ENCODE data around the gene SCN11A. TPM values are rescaled to one million over a fixed set of nuclear protein-coding genes. Genes with fewer than 3 reads are reported as not detected.

SCN11A gene
- total and polyA plus RNA-seq, 9 of the 15 experiments (the other 6 are each of a cell fraction or from before 2014, with no cell fraction given), result 0.01 to 0.05 (median 0.04) TPM; not detected in 6

- TF ChIP-seq FOXJ2 (tag; IDR thresholded peaks at IDR 0.05) (peak; percentile 54; the same call in 1 of the 2 replicates), GMEB1 (CRISPR knock-in tag; IDR thresholded peaks at IDR 0.05) (no peak), ZNF165 (CRISPR knock-in tag; IDR thresholded peaks at IDR 0.05; ENCODE audit: borderline replicate concordance) (0 out of 2 replicates have a peak, but pooled peaks have one; percentile 21), SAFB (IDR thresholded peaks at IDR 0.05; ENCODE audit: borderline replicate concordance, low read depth, low read length) (no peak), NKRF (IDR thresholded peaks at IDR 0.05; ENCODE audit: borderline replicate concordance) (no peak), ASH1L (IDR thresholded peaks at IDR 0.05; ENCODE audit: borderline replicate concordance, low read depth, partially characterized antibody) (no peak), POLR2H (tag; IDR thresholded peaks at IDR 0.05; ENCODE audit: low read depth) (no peak), RUNX1 (IDR thresholded peaks at IDR 0.05; ENCODE audit: low read depth) (no peak; the same call in 1 of the 2 replicates), MED1 (CRISPR knock-in tag; IDR thresholded peaks at IDR 0.05; ENCODE audit: borderline replicate concordance) (no peak)
- TF ChIP-seq, protein P1, sequence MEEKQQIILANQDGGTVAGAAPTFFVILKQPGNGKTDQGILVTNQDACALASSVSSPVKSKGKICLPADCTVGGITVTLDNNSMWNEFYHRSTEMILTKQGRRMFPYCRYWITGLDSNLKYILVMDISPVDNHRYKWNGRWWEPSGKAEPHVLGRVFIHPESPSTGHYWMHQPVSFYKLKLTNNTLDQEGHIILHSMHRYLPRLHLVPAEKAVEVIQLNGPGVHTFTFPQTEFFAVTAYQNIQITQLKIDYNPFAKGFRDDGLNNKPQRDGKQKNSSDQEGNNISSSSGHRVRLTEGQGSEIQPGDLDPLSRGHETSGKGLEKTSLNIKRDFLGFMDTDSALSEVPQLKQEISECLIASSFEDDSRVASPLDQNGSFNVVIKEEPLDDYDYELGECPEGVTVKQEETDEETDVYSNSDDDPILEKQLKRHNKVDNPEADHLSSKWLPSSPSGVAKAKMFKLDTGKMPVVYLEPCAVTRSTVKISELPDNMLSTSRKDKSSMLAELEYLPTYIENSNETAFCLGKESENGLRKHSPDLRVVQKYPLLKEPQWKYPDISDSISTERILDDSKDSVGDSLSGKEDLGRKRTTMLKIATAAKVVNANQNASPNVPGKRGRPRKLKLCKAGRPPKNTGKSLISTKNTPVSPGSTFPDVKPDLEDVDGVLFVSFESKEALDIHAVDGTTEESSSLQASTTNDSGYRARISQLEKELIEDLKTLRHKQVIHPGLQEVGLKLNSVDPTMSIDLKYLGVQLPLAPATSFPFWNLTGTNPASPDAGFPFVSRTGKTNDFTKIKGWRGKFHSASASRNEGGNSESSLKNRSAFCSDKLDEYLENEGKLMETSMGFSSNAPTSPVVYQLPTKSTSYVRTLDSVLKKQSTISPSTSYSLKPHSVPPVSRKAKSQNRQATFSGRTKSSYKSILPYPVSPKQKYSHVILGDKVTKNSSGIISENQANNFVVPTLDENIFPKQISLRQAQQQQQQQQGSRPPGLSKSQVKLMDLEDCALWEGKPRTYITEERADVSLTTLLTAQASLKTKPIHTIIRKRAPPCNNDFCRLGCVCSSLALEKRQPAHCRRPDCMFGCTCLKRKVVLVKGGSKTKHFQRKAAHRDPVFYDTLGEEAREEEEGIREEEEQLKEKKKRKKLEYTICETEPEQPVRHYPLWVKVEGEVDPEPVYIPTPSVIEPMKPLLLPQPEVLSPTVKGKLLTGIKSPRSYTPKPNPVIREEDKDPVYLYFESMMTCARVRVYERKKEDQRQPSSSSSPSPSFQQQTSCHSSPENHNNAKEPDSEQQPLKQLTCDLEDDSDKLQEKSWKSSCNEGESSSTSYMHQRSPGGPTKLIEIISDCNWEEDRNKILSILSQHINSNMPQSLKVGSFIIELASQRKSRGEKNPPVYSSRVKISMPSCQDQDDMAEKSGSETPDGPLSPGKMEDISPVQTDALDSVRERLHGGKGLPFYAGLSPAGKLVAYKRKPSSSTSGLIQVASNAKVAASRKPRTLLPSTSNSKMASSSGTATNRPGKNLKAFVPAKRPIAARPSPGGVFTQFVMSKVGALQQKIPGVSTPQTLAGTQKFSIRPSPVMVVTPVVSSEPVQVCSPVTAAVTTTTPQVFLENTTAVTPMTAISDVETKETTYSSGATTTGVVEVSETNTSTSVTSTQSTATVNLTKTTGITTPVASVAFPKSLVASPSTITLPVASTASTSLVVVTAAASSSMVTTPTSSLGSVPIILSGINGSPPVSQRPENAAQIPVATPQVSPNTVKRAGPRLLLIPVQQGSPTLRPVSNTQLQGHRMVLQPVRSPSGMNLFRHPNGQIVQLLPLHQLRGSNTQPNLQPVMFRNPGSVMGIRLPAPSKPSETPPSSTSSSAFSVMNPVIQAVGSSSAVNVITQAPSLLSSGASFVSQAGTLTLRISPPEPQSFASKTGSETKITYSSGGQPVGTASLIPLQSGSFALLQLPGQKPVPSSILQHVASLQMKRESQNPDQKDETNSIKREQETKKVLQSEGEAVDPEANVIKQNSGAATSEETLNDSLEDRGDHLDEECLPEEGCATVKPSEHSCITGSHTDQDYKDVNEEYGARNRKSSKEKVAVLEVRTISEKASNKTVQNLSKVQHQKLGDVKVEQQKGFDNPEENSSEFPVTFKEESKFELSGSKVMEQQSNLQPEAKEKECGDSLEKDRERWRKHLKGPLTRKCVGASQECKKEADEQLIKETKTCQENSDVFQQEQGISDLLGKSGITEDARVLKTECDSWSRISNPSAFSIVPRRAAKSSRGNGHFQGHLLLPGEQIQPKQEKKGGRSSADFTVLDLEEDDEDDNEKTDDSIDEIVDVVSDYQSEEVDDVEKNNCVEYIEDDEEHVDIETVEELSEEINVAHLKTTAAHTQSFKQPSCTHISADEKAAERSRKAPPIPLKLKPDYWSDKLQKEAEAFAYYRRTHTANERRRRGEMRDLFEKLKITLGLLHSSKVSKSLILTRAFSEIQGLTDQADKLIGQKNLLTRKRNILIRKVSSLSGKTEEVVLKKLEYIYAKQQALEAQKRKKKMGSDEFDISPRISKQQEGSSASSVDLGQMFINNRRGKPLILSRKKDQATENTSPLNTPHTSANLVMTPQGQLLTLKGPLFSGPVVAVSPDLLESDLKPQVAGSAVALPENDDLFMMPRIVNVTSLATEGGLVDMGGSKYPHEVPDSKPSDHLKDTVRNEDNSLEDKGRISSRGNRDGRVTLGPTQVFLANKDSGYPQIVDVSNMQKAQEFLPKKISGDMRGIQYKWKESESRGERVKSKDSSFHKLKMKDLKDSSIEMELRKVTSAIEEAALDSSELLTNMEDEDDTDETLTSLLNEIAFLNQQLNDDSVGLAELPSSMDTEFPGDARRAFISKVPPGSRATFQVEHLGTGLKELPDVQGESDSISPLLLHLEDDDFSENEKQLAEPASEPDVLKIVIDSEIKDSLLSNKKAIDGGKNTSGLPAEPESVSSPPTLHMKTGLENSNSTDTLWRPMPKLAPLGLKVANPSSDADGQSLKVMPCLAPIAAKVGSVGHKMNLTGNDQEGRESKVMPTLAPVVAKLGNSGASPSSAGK (IDR thresholded peaks at IDR 0.05), result peak; percentile 64
Observed at GRCh38 chr3:39021465-39022285, 30.1 kb downstream of the SCN11A start (continued).
